GM19193 (cell line): ENCODE results near the gene GAD1.

Source experiments
- POLR2A ChIP-seq: IDR thresholded peaks from 4 replicates; pipeline ENCODE4 v1.6.1; 2011; ENCODE audit not compliant: insufficient read depth, insufficient read length; ENCODE audit errors: extremely low read depth

Gene GAD1

DNA sequence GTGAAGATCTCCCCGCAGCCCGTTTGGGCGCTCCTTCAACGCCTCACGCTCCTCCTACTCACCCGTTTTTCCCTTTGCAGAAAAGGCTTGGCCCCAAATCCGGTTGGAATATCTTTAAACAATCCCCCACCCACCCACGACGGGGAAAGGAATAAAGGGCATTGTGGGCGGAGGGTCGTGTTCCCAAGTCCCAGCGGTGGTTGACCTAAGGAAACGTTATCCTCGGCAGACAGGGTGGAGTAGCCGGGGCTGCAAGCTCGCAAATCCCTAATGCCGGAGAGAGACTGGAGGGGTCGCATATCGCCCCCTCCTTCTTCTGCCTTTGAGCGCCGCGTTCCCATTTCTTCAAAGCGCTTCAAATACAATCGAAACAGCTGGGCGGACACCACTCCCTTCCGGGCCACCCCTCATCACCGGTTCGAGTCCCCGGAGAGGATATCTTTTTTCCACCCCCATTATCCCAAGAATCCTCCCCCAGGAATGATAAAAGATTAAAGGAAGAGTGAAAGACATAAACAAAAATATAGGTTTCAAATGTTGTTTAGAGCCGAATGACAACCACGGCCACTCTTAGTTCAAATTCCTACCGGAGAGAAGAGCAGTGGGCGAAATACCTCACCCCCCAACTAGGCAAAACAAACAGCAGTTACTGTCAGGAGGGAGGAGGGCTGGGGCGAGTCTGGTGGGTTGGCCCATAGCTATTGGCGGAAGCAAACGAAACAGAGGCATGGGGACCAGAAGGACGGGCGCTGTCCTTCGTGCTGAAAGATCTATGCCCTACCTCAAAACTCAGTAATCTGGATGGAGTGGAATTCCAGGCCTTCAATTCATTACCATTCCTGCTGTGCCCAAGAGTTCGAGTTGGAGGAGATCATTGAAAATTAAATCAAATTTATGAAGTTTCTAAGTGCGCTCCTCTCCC, 2.8 kb upstream of the GAD1 start:
- no peak for TF ChIP-seq POLR2A

DNA sequence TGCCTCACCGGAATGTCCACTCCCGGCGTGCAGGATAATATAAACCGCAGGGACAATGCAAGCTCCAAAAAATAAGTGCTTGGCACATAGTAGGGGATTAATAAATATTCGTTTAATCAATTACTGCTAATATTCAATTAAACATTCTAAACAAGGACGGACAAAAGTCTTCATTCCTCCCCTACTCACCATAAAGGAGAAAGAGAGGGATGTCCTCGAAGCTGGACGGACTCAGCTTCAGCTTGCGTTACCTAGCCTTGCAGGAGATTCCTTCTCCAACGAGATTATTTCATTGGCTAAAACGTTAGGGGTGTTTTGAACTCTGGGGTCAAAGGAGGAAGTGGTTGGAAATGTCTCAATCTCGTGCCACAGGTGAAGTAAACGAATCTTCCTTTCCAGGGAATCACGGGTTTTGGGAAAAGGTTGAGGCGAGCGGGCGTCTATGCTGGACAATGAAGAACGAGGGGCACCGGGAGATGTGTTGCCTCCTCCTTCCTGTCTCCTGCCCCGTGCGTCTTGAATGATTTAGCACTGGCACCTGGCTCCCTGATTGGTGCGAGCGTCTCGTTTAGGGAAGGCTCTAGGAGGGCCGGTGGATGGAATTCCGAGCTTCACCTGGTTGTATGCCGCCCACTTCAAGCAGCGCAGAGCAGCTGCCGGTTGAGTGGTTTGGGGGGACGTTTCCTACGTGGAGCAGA, 2.0 kb upstream of the GAD1 start:
- no peak for TF ChIP-seq POLR2A

DNA sequence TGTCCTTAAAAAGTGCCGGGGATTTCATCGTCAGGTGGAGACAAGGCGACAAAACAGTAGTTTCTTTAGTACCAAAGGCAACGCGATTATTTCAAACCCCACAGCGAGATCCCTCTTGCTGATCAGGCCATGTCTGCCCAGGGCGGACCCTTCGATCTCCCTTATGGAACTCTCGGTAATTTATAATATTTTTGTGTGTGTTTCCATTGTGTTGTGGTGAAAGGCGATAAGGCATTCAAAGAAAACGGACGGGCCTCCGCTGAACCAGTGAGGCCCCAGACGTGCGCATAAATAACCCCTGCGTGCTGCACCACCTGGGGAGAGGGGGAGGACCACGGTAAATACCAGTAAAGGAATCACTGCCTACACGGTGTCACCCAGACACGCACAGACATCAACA, 1.4 kb upstream of the GAD1 start:
- no peak for TF ChIP-seq POLR2A

DNA sequence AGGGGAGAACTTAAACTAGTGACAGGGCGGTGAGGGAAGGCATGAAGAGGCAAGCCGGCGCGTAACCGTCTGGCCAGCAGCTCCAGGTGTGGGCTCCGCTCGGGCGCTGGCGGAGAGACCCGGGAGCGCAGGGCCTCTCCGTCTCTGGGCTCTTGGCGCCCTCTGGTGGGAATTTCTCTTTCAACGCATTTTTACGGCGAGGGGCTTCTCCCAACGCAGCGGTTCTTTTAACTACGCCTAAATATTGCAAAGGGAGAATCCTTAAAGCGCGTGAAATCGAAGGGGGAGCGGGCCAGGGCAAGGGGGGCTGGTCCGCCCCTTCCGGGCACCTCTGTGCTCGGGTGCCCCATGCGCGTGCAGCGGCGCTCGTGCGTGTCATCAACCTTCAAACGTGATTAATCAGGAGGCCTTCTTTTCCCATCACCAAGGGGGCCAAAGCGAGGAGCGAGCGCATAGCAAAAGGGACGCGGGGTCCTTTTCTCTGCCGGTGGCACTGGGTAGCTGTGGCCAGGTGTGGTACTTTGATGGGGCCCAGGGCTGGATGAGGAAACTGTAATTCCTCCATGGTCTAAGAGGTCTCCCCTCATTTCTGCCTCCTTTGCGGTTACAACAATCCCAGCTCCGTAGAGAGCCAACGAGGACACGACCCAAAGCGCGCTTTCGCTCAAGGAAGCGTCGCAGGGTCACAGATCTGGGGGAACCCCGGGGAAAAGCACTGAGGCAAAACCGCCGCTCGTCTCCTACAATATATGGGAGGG, 762 bp upstream of the GAD1 start:
- no peak for TF ChIP-seq POLR2A

DNA sequence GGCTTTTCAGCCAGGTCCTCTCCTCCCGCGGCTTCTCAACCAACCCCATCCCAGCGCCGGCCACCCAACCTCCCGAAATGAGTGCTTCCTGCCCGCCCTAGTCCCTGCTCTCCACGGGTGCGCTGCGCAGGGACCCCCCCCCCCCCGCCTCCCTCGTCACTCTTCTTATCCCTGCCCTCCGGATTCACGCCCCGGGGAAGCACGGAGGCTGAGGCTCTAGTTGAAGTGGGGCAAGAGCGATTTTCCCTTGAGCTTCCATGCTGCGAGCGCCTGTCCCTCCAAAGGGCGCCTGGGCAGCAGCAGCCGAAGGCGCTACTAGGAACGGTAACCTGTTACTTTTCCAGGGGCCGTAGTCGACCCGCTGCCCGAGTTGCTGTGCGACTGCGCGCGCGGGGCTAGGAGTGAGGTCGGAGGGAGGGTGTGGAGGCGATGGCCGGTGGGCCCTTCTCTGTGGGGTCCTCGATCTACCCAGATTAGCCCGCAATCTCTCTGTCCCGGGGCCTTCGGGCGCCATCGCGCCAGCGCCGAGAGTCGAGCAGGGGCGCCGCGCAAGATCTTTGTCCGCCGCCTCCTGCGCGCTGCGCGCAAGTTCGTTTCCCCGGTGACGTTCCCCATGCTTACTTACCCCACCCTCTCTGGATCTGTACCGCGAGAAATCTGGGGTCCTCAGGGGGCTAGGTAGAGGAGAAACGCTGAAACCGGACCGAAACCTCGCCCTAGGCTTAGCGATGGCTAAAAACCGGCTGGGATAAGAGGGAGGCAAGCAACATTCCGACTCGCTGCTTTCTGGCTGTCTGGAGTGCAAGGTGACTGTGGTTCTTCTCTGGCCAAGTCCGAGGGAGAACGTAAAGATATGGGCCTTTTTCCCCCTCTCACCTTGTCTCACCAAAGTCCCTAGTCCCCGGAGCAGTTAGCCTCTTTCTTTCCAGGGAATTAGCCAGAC, 677 bp downstream of the GAD1 start:
- TF ChIP-seq POLR2A: no peak

DNA sequence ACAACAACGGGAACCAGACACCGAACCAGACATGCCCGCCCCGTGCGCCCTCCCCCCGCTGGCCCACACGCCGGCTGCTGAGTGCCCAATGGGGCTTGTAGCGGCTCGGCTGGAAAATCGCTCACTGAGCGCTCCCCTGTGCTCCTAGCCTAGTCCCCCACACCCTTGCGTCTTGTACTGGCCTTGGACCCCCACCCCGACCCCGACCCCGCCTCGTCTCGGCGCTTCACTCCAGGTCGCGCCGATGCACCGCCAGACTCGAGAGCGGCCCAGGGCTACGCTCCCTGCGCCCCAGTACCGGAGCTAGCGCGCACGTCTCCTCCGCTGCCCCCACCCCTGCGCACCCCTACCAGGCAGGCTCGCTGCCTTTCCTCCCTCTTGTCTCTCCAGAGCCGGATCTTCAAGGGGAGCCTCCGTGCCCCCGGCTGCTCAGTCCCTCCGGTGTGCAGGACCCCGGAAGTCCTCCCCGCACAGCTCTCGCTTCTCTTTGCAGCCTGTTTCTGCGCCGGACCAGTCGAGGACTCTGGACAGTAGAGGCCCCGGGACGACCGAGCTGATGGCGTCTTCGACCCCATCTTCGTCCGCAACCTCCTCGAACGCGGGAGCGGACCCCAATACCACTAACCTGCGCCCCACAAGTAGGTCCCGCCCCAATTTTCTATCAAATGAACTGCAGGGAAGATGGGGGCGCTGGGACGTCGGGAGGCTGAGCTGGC, 1.5 kb downstream of the GAD1 start:
- TF ChIP-seq POLR2A: no peak

DNA sequence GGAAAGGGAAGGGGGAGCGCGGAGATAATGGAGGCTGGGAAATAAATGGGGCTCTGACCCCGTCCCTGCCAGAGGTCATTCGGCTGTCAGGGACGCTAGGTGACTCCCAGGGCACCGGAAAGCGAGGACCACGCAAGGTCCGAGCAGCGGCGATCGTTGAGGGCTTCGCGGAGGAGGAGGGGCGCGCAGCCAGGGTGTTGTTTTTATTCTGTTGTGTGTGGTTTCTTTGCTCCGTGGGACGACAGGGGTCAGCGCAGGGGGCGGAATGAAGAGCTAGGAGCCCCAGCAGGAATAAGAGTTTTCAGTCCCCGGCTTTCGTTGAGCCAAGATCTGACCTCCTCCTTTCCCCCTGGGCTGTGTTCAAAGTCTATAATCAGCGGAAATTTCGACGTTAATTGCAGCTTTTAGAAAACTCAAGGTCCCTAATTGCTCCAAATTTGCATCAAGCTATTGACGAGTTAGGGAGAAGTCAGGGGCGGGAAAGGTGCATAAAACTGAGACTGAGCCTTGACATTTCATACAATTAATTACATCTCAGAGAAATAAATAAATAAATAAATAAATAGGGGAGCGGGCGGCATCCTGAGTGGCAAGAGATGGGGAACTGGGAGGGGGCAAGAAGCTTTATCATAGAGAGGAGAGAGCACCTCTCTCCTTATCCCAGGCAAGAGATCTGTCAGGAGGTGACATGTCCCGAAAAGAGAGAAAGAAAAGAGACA, 2.2 kb downstream of the GAD1 start:
- no peak for TF ChIP-seq POLR2A

DNA sequence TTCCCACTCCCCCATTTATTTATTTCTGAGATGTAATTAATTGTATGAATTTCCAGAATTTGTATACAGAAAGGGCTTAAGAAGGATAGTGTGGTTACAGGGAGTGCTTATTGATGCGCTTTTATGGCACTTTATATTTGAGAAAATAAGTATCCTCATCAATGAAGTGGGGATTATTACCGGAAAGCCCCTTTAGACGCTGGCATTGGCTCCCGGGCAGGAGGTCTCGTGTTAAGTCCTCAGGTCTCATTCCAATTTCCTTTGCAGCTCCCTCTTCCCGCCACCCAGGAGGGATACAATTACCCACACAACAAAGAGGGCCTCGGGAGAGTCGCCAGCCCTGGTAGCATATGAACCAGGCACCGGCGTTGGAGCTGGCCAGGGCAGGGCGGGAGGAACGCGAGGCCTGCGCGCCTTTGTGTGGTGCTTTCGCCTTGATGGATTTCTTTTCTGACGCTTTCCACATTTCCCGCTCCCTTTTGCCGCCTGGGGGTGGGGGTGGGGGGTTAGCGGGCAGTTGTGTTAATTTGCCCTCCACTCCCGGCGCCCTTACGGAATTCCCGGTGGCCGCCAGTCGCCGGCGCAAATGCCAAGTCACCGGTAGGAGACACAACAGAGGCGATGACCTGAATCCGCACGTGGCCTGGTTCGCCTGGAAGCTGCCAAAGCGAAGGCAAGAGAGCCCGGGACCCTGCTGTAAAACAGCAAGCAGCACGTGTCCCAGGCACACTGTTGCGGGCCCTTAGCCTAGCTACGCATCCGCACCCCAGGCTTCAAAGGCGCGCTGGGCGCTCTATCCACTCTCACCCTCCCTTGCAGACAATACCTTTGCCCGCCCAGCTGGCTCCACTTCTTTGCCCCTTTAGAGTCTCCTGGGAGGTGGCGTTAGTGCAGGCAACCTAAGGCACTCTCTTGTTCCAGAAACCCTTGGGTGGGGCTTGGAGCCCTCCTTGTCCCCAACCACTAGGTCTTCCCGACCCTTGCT, 3.3 kb downstream of the GAD1 start:
- TF ChIP-seq POLR2A: no peak

DNA sequence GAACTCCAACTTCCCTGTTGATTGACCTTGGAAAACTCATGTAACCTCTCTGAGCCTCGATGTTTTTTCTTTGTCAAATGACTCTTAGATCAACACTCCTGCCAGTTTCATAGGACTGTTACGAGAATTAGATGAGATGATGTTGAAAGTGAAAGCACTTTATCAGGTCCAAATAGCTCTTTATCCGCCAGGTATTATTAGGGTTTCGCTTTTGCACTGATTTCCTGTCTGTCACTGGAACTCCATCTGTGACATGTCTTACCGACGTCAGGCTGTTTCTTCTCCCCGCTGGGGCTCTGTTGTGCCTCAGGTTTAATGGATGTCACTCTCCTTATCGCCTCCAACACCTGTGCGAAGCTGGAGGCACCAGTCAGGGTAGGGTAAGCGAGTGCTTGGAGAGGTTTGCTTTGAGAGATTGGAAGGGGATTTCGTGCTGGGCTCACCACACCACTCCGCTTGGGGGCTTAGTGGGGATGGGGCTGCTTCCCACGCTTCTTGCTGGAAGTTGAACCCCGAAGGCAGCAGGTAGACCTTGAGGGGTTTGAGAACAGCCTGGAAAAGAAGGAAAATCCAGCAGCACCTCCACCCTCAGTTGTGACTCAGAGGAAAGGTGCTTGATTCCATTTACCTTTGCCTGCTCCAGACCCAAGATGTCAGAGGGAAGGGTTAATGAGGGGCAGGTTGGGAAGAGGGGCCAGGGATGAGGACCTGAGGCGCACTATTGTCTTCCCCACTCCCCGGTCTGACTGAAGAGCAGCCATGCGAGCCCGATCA, 4.3 kb downstream of the GAD1 start:
- TF ChIP-seq POLR2A: no peak

DNA sequence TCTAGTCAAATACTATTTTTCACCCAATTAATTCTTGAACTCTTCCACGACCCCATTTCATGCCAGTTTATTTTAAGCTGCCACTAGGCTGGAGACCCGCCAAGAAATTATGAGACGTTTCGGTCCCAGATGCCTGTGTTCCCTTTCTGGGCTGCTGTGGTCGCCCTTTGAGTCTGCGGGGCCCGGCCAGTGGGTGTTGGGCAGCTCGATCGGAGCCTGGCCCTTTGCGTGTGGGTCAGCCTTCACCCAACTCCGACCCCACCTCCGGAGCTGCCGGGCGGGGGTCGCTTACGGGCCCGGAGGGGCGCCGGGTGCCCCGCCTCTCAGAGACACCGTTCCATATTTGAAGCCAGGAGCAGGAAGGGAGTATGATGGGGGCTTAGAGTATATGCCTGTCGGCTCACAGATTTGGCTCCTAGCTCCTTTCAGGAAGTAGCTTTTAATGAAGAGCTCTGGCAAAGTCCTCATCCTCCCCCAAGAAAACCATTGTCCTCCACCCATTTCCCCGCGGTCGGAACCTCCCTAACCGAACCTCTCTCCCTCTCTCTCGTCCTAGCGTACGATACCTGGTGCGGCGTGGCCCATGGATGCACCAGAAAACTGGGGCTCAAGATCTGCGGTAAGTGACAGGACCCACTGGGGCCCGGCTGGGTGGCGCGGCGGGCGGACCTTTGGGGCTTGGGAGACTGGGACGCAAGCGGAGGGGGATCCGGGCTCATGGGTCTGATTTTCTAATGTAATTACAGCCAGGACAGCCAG, 5.0 kb downstream of the GAD1 start:
- TF ChIP-seq POLR2A: no peak
